GM19468 (cell line): Measurements from ENCODE around the gene ADGRG4.
"Not testable (repeated sequence)": the region's sequence is repeated elsewhere in the genome, so short reads cannot be mapped to it uniquely, and the experiment has no call there.

Source experiments
- ATAC-seq: cut with Tn5 transposase; IDR thresholded peaks from one replicate; pipeline ENCODE4 v1.9.1; 2021; ENCODE audit warnings: mild to moderate bottlenecking, moderate library complexity, moderate number of reproducible peaks; ENCODE audit not compliant: unreplicated experiment; ENCODE audit errors: extremely low read depth

The ADGRG4 gene

GRCh38 chrX:136300721-136301120 lies at the start of gene ADGRG4:
Gene ADGRG4 (plus strand): TSS chrX:136300963. CDS start chrX:136308778, 7,815 bp downstream.
- ATAC-seq: not testable (repeated sequence)

GRCh38 chrX:136251041-136251991 lies 49.4 kb upstream of the ADGRG4 start, which contains the start of gene MAP7D3:
Gene MAP7D3 (minus strand): TSS chrX:136251400. CDS start chrX:136251358, 42 bp downstream.
- no peak for ATAC-seq

- ATAC-seq: no peak
Observed at GRCh38 chrX:136255541-136255940, 45.2 kb upstream of the ADGRG4 start.

GRCh38 chrX:136256026-136256425 lies 44.7 kb upstream of the ADGRG4 start:
- no peak for ATAC-seq

- ATAC-seq: no peak
Observed at GRCh38 chrX:136258951-136259350, 41.8 kb upstream of the ADGRG4 start.

GRCh38 chrX:136259543-136259942 lies 41.2 kb upstream of the ADGRG4 start:
- ATAC-seq: no peak

GRCh38 chrX:136260776-136261175 lies 40.0 kb upstream of the ADGRG4 start:
- no peak for ATAC-seq

GRCh38 chrX:136261321-136261720 lies 39.4 kb upstream of the ADGRG4 start:
- ATAC-seq: no peak

- ATAC-seq: no peak
Observed at GRCh38 chrX:136262243-136262642, 38.5 kb upstream of the ADGRG4 start.

- ATAC-seq: no peak
Observed at GRCh38 chrX:136262812-136263315, 37.9 kb upstream of the ADGRG4 start.

- ATAC-seq: no peak
Observed at GRCh38 chrX:136266828-136267227, 33.9 kb upstream of the ADGRG4 start.

- ATAC-seq: peak; percentile 44
Observed at GRCh38 chrX:136268051-136269048, 32.4 kb upstream of the ADGRG4 start.

GRCh38 chrX:136269921-136270320 lies 30.8 kb upstream of the ADGRG4 start:
- ATAC-seq: no peak

GRCh38 chrX:136271300-136271699 lies 29.5 kb upstream of the ADGRG4 start:
- no peak for ATAC-seq

- no peak for ATAC-seq
Observed at GRCh38 chrX:136272325-136272724, 28.4 kb upstream of the ADGRG4 start.

- ATAC-seq: no peak
Observed at GRCh38 chrX:136273986-136274385, 26.8 kb upstream of the ADGRG4 start.

GRCh38 chrX:136275553-136275952 lies 25.2 kb upstream of the ADGRG4 start:
- ATAC-seq: no peak

GRCh38 chrX:136286375-136286774 lies 14.4 kb upstream of the ADGRG4 start:
- not testable (repeated sequence) for ATAC-seq

GRCh38 chrX:136291824-136292223 lies 8.9 kb upstream of the ADGRG4 start:
- ATAC-seq: no peak

- no peak for ATAC-seq
Observed at GRCh38 chrX:136292656-136293055, 8.1 kb upstream of the ADGRG4 start.
